ENCODE measurements around the gene ADAMTSL2. TPM values are rescaled to one million over a fixed set of nuclear protein-coding genes. Genes with fewer than 3 reads are reported as not detected.

ADAMTSL2 gene
- total RNA-seq, 1 donor from 2014 or later: 5.1 TPM

DNA sequence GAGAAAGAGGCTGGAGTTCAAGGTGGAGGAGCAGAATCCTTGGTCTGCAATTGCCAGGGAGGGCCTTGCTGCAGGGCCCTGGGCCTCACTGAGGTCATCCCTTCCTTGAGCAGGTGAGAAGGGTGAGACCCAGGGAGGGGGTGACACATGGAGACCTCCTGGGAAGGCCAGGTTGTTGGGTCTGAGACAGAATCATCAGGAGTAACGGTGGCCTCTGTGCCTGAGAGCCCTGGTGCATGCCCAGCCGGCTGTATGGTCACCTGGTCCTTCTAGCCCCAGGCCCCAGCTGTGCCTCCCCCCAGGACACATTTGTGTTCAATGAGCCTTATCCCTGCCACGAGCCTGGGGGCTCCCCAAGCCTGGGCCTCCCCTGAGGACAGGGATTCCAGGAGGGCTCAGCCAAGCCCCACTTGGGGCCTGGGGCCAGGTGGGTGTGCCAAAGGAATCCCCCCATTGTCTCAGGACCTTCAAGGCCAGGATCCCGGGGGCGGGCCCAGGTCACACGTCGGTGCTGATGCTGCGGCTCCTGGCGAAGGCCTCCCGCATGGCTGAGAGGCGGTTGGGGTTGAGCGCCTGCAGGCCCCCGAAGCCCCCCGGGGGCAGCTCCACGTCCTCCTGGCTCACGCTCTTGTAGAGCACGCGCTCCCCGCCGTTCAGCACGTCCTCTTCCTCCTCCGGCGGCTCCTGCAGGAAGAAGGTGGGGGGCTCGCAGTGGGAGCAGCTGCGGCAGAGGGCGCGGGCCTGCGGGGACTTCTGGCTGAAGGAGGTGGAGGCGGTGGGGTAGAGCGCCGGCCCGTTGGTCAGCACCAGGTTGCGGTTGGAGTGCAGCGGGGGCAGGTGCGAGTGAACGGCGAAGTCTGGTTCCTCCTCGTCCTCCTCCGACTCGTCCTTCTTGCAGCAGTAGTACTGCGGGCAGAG is 44.3 kb downstream of the ADAMTSL2 start:
- ATAC-seq (no peak), DNase-seq (peak; percentile 24)
- intact Hi-C loops (cut with micrococcal nuclease): no loop called here

DNA sequence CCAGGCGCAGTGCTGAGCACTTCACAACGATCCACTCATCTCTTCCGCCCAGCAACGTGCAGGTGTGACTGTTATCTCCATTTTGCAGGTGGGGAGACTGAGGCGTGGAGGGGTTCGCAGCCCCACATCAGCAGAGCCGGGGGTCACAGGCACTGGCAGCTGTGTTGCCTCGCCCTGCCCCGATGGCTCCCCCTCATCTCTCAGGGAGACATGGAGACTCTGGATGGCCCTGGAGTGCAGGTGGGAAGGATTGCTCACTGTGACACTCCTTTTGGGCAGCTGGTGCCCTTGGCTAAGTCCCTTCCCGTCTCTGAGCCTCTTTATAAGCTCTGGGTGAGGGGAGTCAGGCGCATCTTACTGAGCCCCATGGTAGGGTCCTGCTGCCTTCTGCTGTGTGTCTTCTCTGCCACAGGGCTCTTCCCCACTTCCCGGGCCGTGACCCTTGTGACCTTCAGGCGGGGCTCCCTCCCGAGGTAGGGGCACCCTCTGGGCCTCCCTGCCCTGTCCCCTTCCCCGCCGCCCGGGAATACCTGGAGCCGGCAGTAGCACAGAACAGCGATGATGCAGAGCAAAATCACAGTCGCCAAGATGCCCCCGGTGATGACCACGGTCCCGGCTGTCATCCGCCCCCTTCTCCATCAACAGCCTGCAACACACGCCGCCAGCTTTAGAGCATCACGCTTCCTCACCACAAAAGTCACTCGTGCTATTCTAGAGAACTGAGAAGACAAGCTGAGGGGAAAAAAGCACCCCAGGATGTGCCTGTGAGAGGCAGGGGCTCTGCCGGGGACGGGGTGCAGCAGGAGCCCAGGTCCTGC is 45.3 kb downstream of the ADAMTSL2 start:
- intact Hi-C loops (cut with micrococcal nuclease): no loop called here
- ATAC-seq: no peak
- DNase-seq: peak; percentile 25

GRCh38 chr9:133580419-133580738 is 45.9 kb downstream of the ADAMTSL2 start:
- no peak for ATAC-seq
- no peak for DNase-seq
- intact Hi-C loops (cut with micrococcal nuclease): no loop called here

DNA sequence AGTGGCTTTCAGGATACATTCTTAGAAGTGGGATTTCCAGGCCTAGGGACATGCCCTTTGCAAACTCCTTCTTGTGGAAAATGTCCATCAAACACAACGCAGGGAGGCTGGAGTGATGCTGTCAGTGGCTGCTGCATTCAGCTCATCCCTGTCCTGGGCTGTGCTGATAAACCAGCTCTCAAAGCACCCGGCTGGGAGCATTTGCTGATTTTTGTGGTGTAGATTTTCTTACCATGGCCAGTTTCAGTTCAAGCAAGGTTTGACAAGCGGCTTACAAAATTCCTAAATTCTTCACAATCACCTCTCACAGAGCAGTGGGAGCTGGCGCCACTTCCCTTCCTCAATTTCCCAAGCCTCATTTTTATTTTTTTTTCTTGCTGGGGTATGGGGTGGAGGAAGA is 46.5 kb downstream of the ADAMTSL2 start:
- intact Hi-C loops (cut with micrococcal nuclease): no loop called here
- ATAC-seq (no peak), DNase-seq (peak; percentile 2)

GRCh38 chr9:133581513-133582343 is 47.2 kb downstream of the ADAMTSL2 start:
- ATAC-seq (peak; percentile 38), DNase-seq (peak; percentile 83)
- intact Hi-C loops (cut with micrococcal nuclease): no loop called here

DNA sequence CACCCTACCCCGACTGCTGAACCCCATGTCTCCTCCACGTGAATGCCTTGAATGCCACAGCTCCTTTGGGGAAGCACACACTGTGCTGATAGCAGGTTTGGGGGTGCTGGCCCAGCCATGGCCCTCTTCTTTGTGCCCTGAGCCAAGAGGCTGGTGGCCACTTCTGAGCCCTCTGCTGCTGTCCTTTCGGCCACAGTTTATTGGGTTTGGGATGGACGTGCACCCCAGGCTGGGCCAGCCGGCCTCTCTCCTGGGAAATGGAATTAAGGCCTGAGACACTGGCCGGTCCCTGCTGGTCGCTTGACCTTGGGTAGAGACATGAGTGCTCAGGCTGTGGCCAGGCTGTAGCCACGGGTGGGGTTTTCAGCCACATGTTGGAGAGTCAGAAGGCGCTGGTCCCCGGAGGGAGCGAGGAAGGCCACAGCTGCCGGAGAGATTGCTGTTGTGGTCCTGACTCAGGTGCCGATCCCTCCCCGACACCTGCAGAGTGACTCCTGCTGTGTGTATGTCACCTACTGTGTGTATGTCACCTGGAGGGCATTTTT is 48.1 kb downstream of the ADAMTSL2 start:
- intact Hi-C loops (cut with micrococcal nuclease): no loop called here
- DNase-seq (peak; percentile 31), ATAC-seq (no peak)

GRCh38 chr9:133583111-133583510 is 48.6 kb downstream of the ADAMTSL2 start:
- ATAC-seq (no peak), DNase-seq (peak; percentile 30)
- intact Hi-C loops (cut with micrococcal nuclease): no loop called here

DNA sequence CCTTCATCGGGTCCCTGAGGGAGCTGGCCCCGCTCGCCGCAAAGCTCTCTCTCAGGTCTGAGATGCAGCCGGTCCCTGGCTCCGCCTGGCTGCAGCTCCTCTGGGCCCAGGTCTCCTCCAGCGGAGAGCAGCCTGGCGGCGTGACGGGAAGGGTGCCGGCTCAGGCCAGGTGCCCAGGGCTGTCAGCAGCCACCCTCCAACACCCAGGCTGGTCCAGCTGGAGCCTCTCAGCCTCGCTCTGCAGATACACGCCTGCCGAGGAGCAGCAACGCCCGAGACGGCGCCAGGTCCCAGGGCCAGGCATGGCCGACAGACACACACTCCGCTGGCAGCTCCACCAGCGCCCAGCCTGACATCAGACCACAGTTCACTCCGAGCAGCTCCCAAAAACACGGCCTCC is 49.1 kb downstream of the ADAMTSL2 start:
- intact Hi-C loops (cut with micrococcal nuclease): no loop called here
- DNase-seq (peak; percentile 95), ATAC-seq (peak; percentile 91)

GRCh38 chr9:133584167-133584558 is 49.7 kb downstream of the ADAMTSL2 start:
- ATAC-seq (peak; percentile 2), DNase-seq (peak; percentile 32)
- intact Hi-C loops (cut with micrococcal nuclease): no loop called here

DNA sequence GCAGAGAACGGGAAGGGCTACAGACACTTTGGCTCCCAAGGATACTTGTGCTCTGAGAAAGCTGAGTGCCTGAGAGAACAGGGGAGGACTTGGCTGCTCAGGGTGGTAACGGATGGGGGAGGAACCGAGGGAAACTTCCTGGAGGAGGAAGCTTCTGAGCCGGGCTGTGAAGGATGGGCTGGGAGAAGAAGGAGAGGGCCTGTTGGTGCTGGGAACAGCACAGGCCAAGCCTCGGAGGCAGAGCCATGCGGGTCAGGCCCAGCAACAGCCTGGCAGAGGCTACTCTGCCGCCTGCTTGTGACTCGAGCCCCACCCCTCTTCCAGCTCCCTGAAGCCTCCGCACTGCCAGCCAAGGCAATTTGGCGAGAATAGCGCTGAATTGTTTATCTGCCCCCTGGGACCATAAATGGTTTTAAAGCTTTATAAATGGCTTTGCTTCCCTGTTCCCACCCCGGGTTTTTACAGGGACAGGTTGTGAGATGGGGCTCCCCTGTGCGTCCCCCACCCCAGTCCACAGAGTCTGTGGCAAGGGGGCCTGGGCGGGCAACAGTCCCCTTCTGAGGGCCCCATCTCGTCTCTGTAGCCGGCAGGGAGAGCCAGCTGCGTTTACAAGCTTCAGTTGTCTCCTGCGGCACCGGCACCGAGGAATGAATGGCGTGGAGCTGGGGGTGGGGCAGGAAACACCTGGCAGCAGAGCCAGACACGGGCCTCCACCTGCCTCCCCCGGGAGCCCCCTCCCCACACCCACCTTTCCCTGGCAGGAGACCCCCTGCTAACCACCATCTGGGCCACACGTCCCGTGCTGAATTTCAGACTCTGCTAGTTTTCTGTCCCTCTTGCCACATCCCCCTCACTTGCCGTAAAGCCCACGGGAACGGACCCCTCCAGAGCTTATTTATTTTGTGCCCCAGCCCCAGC is 50.3 kb downstream of the ADAMTSL2 start:
- DNase-seq (peak; percentile 63), ATAC-seq (peak; percentile 10)
- intact Hi-C loops (cut with micrococcal nuclease): no loop called here

- DNase-seq (peak; percentile 23), ATAC-seq (no peak)
- intact Hi-C loops (cut with micrococcal nuclease): no loop called here
These were observed 51.2 kb downstream of the ADAMTSL2 start for GRCh38 chr9:133585481-133586351.

DNA sequence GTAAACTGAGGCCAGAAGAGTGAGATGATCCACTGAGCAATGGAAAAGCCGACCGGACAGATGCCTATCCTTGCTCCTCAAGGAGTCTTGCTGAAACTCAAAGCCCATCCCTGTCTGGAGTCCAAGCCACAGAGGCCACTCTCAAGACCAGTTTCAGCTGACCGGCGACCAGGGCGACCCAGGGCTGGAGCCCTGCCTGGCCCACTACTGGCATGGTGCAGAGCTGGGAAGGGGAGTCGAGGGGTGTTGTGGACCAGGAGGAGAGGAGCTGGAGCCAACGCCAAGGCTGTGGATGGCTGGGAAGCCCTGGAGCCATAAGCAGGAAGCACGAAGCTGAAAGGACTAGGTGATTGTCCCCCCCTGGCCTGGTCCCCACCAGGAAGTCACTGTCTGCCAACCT is 52.5 kb downstream of the ADAMTSL2 start:
- intact Hi-C loops (cut with micrococcal nuclease): no loop called here

GRCh38 chr9:133587466-133587865 is 53.0 kb downstream of the ADAMTSL2 start:
- DNase-seq: peak; percentile 11
- intact Hi-C loops (cut with micrococcal nuclease): no loop called here
- ATAC-seq: no peak

More for the DNA sequence above, 52.5 kb downstream of the ADAMTSL2 start:
- ATAC-seq (no peak), DNase-seq (peak; percentile 20)

DNA sequence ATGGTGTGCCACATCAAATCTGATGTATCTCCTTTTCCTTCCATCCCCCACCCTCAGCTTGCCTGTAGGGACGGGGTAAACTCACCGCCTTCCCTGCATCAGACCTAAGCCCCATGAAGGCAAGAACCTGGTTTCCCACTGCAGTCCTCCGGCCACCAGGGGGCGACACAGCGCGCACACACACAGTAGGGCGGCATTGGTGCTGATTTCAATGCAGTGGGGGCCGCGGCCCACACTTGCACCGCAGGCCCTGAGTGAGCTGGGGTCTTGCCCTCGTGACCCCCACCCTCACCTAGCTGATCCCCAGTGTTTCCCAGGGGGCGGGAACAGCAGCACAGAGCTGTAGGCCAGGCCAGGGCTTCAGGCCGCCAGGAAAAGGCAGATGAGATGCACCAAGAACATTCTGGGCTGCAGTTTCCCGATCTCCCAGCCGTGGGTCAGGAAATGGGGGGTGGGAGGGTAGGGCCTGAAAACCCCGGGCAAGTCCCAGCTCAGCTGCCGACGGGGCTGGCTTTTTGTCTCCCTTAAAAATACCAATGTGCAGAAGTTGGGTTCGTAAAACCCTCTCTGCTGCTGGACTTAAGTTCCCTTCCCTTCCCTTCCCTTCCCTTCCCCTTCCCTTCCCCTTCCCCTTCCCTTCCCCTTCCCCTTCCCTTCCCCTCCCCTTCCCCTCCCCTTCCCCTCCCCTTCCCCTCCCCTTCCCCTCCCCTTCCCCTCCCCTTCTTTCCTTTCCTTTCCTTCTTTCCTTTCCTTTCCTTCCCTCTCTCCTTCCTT is 55.1 kb downstream of the ADAMTSL2 start:
- DNase-seq: no peak
- ATAC-seq: no peak
- intact Hi-C loops (cut with micrococcal nuclease): no loop called here

- intact Hi-C loops (cut with micrococcal nuclease): no loop called here
- DNase-seq (no peak), ATAC-seq (no peak)
These were observed 55.8 kb downstream of the ADAMTSL2 start for GRCh38 chr9:133590231-133590855.
